ENCODE results near the gene CYSLTR1.

CYSLTR1 gene, protein sequence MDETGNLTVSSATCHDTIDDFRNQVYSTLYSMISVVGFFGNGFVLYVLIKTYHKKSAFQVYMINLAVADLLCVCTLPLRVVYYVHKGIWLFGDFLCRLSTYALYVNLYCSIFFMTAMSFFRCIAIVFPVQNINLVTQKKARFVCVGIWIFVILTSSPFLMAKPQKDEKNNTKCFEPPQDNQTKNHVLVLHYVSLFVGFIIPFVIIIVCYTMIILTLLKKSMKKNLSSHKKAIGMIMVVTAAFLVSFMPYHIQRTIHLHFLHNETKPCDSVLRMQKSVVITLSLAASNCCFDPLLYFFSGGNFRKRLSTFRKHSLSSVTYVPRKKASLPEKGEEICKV

DNA sequence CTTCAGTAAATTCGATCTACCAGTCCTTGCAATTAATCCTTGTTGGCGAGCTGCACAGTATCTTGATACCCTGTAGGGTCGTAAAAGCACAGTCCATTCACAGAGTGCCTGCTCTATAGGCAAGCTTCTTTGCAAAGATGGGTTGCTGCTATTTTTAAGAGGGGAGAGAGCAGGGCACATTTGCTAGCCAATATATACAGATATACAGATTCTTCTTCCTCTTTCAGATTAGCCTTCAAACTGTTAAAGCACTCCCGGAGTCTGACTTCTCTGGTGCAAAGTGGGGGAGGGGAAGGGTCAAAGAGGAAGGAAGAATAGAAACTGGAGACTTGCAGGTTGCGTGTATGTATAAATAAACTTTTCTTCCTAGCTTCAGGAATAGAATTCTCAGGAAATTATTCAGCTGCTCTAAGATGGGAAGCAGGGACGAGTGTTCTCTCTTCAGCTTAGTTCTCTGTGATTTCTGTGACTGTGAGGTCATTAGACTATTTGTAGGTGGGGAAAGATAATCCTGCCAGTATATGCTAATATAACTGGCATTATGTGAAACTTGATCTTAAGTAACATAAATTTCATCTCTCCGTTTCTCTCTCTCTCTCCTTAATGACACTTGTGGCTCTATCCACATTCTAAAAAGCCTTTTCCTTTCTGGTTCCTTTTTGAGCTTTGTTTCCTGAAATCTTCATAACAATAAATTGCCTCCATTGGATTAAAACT lies at the start of gene CYSLTR1:
TSS of gene CYSLTR1 (minus strand) at position 242 of the 717 bp plus-strand sequence. CDS start 53,865 bp downstream, outside the sequence.
- no peaks in the 10 kb centered on the region for H4K20me1 ChIP-seq
- peak within 1 kb of the TSS; percentile 26 to 82 (median 68) for H3K4me2 ChIP-seq
- peak within 1 kb of the TSS in 7 of 10 experiments; percentile 15 to 54 (median 47); a peak in 10 of 20 replicates for H3K4me3 ChIP-seq
- no peaks in the 10 kb centered on the region; a peak in 1 of 22 replicates for H3K9me3 ChIP-seq (replicated peaks in 1 of 11)
- no peak for TF ChIP-seq Cebpa-rat (IDR thresholded peaks at IDR 0.05)
- H3K27ac ChIP-seq = peak within 1 kb of the TSS in 6 of 11 experiments; percentile 25 to 55 (median 40); a peak in 9 of 22 replicates
- H3K36me3 ChIP-seq = no peaks in the 10 kb centered on the region
- H3K4me1 ChIP-seq = peaks cover 26 to 65% (median 41%) of the 10 kb centered on the region in 10 experiments; a peak in 19 of 20 replicates
- H3K27me3 ChIP-seq = peaks cover 69 to 100% (median 97%) of the 10 kb centered on the region in 11 experiments
- peak within 1 kb of the TSS in 6 of 11 experiments; percentile 15 to 52 (median 34); a peak in 7 of 22 replicates for H3K9ac ChIP-seq

DNA sequence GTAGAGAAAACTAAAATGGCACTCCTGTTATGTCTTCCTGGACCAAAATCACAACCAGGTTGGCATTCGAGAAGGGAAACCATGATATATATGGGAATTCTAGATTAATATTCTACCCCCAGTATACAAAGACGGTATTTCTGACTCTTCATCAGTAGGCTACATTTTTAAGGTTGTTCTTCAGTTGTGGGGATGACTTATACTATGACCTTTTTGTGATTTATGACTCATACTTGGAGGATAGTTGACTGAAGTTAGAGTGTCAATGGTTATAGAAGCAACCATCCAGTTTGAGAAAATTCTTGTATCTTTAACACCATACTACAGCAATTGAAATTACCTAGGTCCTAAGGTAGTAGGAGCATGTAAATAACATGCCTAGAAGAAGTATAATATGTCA lies 49.8 kb upstream of the CYSLTR1 start:
- no peak overlapping the region for H3K4me2 ChIP-seq
- no peak overlapping the region for H3K9ac ChIP-seq

DNA sequence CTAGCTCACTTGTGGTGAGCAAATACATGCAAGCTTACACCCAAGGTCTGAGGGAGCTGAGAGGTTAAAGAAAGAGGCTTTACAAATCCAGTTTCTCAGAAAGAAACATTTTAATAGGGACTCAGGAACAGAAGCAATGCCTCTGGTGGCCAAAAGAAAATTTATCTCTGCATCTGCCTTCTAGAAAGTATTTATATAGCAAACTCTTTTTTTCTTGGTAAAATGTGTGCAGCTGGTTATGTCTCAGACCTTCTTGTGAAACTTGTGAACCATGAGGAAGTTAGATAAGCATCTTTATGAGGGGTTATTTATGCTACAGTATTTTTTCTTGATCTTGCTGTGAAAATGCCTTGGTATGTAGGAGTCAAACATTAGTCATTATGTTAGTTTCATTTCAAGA lies 48.5 kb upstream of the CYSLTR1 start:
- H3K4me1 ChIP-seq = peaks cover 0 to 10% (median 0%) of the 10 kb centered on the region in 10 experiments; a peak in 3 of 20 replicates
- no peak overlapping the region for H3K4me2 ChIP-seq
- no peaks in the 10 kb centered on the region for H3K36me3 ChIP-seq
- H4K20me1 ChIP-seq = no peaks in the 10 kb centered on the region
- peaks cover 1 to 23% (median 13%) of the 10 kb centered on the region in 11 experiments; a peak in 16 of 22 replicates for H3K9me3 ChIP-seq (replicated peaks in 1 of 11)
- TF ChIP-seq Cebpa-rat (IDR thresholded peaks at IDR 0.05) = no peak
- no peak overlapping the region for H3K4me3 ChIP-seq
- no peak overlapping the region for H3K9ac ChIP-seq
- H3K27me3 ChIP-seq = peaks cover 8 to 92% (median 57%) of the 10 kb centered on the region in 11 experiments; a peak in 21 of 22 replicates
- H3K27ac ChIP-seq = no peak overlapping the region

More for the DNA sequence above, 49.8 kb upstream of the CYSLTR1 start:
- peaks cover 8 to 92% (median 50%) of the 10 kb centered on the region in 11 experiments; a peak in 20 of 22 replicates for H3K27me3 ChIP-seq
- H3K9me3 ChIP-seq (replicated peaks in 1 of 11) = peaks cover 8 to 24% (median 18%) of the 10 kb centered on the region in 11 experiments; a peak in 15 of 22 replicates
- H3K4me3 ChIP-seq = no peak overlapping the region
- no peak for TF ChIP-seq Cebpa-rat (IDR thresholded peaks at IDR 0.05)
- no peaks in the 10 kb centered on the region for H4K20me1 ChIP-seq
- no peak overlapping the region for H3K27ac ChIP-seq
- no peaks in the 10 kb centered on the region for H3K36me3 ChIP-seq
- peaks cover 0 to 10% (median 0%) of the 10 kb centered on the region in 10 experiments; a peak in 3 of 20 replicates for H3K4me1 ChIP-seq

DNA sequence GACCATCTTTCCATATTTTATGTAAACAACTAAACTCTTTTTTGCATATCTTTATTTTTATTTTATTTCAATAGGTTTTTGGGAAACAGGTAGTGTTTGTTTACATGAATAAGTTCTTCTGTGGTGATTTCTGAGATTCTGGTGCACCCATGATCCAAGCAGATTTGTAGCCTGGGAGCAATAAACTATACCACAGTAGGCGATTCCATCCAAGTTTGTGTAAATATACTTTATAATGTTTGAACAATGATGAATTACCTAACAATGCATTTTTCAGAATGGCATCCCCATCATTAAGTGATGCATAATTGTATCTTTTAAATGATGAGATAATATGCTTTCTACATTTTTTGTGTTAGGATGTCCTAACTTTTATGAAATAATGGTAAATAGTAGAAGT lies 39.2 kb upstream of the CYSLTR1 start:
- no peak overlapping the region for H3K9ac ChIP-seq
- H3K4me3 ChIP-seq = no peak overlapping the region
- H3K27me3 ChIP-seq = peaks cover 2 to 48% (median 18%) of the 10 kb centered on the region in 11 experiments; a peak in 18 of 22 replicates
- TF ChIP-seq Cebpa-rat (IDR thresholded peaks at IDR 0.05) = no peak
- H3K9me3 ChIP-seq (replicated peaks in 1 of 11) = peaks cover 0 to 23% (median 12%) of the 10 kb centered on the region in 11 experiments; a peak in 16 of 22 replicates
- H3K4me2 ChIP-seq = no peak overlapping the region
- H4K20me1 ChIP-seq = no peaks in the 10 kb centered on the region
- H3K36me3 ChIP-seq = no peaks in the 10 kb centered on the region
- H3K4me1 ChIP-seq = no peaks in the 10 kb centered on the region
- H3K27ac ChIP-seq = no peak overlapping the region

DNA sequence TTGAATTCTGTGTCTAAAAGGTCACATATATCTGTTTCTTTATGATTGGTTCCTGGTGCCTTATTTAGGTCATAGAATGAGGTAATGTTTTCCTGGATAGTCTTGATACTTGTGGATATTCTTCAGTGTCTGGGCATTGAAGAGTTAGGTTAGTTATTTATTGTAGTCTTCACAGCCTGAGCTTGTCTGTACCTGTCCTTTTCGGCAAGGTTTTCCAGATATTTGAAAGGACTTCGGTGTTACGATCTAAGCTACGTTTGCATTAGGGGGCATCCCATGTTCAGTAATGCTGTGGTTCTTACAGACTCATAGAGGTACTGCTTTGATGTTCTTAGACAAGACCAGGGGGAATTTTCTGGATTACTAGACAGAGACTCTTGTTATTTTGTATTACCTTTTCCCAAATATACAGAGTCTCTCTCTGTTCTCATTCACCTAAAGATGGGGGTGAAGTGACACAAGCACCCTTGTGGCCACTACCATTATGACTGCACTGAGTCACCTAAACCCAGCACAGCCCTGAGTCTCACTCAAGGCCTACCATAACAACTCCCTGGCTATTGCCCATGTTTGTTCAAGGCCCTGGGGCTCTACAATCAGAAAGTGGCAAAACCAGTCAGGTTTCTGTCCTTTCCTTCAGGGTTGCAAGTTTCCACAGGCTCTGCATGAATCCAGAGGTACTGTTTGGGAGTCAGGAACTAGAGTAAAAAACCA lies 30.1 kb upstream of the CYSLTR1 start:
- Histone ChIP-seq H4K20me1 (no peaks in the 10 kb centered on the region; a peak in 1 of 22 replicates), H3K4me1 (no peaks in the 10 kb centered on the region)
- no peak for TF ChIP-seq Cebpa-rat (IDR thresholded peaks at IDR 0.05)

DNA sequence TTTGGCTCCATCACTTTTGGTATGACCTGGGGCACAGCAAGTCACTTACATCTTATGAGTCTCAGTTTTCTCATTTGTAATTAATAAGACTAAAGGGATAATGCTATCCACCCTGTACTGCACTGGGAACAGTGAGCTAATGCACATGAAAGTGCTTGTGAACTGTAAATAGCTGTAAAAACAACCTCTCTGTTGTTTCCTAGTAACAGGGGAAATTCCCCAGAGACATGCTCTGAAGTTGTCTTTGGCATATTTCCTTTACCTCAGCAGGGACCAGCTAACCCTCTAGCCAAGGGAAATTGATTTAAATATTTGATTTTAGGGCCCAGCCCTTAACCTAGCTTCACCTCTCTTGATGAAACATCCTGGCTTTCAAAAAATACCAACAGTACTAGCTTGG lies 6.1 kb upstream of the CYSLTR1 start:
- Histone ChIP-seq H3K4me3 (no peak overlapping the region), H3K4me2 (peak overlapping the region; percentile 3 to 40 (median 22); a peak in 15 of 22 replicates), H3K27ac (no peak overlapping the region; a peak in 1 of 22 replicates), H3K36me3 (no peaks in the 10 kb centered on the region), H3K9ac (no peak overlapping the region), H3K27me3 (peaks cover 38 to 98% (median 90%) of the 10 kb centered on the region in 11 experiments; a peak in 21 of 22 replicates), H3K4me1 (peaks cover 15 to 41% (median 25%) of the 10 kb centered on the region in 10 experiments), H4K20me1 (no peaks in the 10 kb centered on the region), H3K9me3 (replicated peaks in 1 of 11) (peaks cover 0 to 7% (median 0%) of the 10 kb centered on the region in 11 experiments; a peak in 2 of 22 replicates)
- TF ChIP-seq Cebpa-rat (IDR thresholded peaks at IDR 0.05) = no peak

More for the DNA sequence above, 30.1 kb upstream of the CYSLTR1 start:
- Histone ChIP-seq H3K27me3 (peaks cover 23 to 89% (median 74%) of the 10 kb centered on the region in 11 experiments; a peak in 21 of 22 replicates), H3K4me3 (no peak overlapping the region), H3K9ac (no peak overlapping the region), H3K4me2 (no peak overlapping the region), H3K36me3 (no peaks in the 10 kb centered on the region), H3K27ac (no peak overlapping the region), H3K9me3 (replicated peaks in 1 of 11) (peaks cover 0 to 12% (median 5%) of the 10 kb centered on the region in 11 experiments; a peak in 11 of 22 replicates)

DNA sequence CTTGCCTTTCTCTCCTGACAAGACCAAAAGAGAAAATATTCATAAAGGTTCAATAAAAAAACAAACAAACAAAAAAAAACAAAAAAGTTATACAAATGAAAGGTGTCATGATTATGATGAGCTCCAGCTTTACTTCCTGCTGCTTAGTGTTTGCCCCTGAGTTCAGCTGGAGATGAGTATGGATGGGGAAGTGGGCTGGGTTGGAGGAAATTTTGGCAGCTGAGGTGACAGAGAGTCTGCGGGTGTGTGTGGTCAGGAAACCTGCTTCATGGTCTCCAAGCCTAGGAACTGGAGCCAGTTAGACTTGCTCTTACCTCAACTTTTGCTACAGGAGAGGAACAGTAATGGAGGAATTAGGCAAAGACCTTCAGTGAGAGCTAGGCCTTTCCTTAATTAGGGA lies 4.3 kb upstream of the CYSLTR1 start:
- no peak overlapping the region for H3K4me3 ChIP-seq
- H4K20me1 ChIP-seq = no peaks in the 10 kb centered on the region
- H3K9ac ChIP-seq = no peak overlapping the region
- no peak for TF ChIP-seq Cebpa-rat (IDR thresholded peaks at IDR 0.05)
- no peaks in the 10 kb centered on the region for H3K36me3 ChIP-seq
- peaks cover 0 to 7% (median 0%) of the 10 kb centered on the region in 11 experiments; a peak in 2 of 22 replicates for H3K9me3 ChIP-seq (replicated peaks in 1 of 11)
- peak overlapping the region in 7 of 11 experiments; percentile 16 to 50 (median 42); a peak in 9 of 22 replicates for H3K4me2 ChIP-seq
- no peak overlapping the region for H3K27ac ChIP-seq
- H3K4me1 ChIP-seq = peaks cover 28 to 58% (median 39%) of the 10 kb centered on the region in 10 experiments
- peaks cover 32 to 98% (median 90%) of the 10 kb centered on the region in 11 experiments; a peak in 21 of 22 replicates for H3K27me3 ChIP-seq

DNA sequence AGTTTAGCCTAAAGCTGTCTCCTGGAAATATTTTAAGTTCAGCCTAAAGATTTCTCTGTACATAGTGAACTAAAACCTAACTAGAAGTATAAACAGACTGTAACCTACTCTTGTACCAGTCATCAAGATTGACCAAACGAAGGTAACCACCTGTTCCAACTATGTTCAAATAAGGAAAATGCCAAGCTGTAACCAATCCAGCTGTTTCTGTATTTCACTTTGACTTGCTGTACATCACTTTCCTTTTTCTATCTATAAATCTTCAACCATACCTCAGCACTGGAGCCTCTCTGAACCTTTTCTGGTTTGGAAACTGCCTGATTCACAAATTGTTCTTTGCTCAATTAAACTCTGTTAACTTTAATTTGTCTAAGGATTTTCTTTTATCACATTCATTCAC lies 3.1 kb upstream of the CYSLTR1 start:
- no peak overlapping the region for H3K4me3 ChIP-seq
- H3K9me3 ChIP-seq (replicated peaks in 1 of 11) = no peaks in the 10 kb centered on the region
- no peak overlapping the region for H3K4me2 ChIP-seq
- TF ChIP-seq Cebpa-rat (IDR thresholded peaks at IDR 0.05) = no peak
- no peak overlapping the region for H3K9ac ChIP-seq
- H3K4me1 ChIP-seq = peaks cover 32 to 62% (median 42%) of the 10 kb centered on the region in 10 experiments
- no peak overlapping the region for H3K27ac ChIP-seq
- no peaks in the 10 kb centered on the region for H4K20me1 ChIP-seq
- H3K27me3 ChIP-seq = peaks cover 42 to 99% (median 89%) of the 10 kb centered on the region in 11 experiments
- no peaks in the 10 kb centered on the region for H3K36me3 ChIP-seq

Measured in BLaER1 treated with 17β-estradiol and CSF1 and Interleukin-3, amounts not matched to agents 10 nM and 100 nM (cell line).